Fibroblast of skin of abdomen (primary cell): ENCODE results near the gene CCDC73.
"Not testable (repeated sequence)": the region's sequence is repeated elsewhere in the genome, so short reads cannot be mapped to it uniquely, and the experiment has no call there.

Experiments
- DNase-seq: peaks from one replicate; pipeline ENCODE4 v3.0.0-alpha.2; 2013

CCDC73 gene

DNA sequence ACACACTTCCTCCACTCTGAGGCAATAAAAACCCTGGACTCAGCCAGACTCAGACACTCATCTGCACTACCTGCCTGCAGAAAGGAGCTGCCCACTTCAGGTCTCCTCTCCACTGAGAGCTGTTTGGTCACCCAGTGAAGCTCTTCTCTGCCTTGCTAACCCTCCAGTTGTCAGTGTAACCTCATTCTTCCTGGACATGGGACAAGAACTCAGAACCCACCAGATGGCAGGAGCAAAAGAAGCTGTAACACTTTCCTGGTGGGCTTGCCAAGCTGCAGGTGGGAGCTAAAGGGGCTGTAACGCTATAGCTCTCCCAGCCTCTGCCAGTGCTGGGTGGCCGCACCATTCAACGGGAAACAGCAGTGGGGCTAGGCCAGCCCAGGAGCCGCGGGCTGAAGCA is 89.7 kb downstream of the CCDC73 start:
- no peak for DNase-seq

DNA sequence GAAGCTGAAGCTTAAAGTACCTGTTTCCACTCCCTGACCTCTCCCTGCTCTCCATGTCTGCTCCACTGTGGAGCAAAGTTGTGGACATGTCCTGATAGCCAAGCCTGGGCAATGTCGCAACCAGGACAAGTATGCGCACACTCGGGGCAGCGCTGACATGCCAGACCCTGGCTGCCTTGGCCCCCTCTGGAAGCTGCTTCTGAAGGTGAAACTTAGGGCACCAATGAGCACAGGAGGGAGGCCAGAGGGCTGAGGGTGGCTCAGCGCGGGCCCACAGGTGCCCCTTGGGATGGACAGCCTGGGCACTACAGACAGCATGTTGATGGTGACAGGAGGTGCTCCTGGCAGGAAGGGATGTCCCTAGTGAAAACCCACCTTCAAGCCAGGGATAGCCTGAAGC is 90.2 kb downstream of the CCDC73 start:
- DNase-seq = no peak

DNA sequence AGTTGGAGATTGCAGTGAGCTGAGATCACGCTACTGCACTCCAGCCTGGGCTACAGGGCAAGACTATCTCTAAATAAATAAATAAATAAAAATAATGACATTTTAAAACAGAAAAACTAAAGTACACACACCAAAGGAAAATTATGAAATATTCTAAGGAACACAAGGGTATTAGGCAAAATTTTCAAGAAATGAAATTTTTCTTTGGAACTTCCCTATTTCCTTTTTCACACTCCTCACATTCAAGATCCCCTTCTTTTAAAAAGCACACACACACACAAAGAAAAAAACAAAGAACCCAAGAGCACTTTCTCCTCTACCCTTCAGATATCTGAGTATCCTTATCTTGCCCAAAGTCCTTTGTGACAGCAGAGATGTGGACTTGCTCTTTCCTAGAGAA is 92.8 kb downstream of the CCDC73 start:
- no peak for DNase-seq

DNA sequence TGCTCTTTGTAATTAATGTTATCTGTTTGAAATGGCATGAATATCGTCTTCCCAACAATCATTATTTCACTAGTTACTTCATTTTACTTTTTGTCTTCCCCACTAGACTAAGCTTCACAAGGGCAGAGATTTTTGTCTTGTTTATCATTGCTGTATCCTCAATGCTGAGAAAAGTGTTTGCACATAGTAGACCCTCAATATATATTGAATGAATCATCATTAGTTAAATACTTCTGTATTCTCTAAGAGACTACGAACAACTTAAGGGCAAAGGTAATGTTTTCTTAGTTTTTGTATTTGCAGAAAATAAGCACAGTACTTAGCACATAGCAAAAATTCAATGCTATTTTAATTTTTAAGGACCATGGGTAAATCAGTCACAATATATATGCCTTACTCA is 95.9 kb downstream of the CCDC73 start:
- no peak for DNase-seq

DNA sequence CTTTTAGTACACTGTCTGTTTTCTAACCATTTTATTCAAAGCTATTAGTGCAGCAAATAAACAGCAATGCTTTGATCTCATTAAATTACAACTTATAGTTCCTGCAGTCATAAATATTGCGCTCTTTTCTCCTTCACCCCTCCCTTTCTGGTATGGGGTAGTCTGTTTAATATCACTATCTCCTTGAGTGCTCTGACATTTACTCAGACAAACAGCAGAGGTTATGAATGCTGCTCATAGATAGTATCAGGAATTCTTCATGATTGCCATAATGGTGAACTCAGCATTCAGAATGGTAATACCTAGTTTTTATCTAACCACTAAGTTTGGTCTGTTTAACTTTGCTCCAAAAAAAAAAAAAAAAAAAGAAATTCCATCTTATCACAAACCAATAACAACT is 123.4 kb downstream of the CCDC73 start:
- DNase-seq = no peak

DNA sequence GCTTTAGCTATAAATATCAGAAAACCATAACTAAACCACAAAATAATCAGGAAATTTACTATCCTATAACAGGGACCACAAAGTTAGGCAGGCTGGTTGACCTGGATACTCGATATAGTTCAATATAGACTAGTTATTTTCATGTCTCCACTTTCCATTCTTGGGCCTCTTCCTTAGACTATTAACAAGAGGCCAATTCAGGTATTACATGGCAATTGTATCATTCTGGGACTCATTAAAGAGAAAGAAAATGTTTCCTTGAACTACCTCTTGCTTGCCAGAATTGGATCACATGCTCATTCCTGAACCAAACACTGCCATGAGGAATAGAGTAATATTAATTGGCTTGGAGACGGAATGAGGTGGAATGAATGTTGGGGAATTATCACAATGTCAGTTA is 134.8 kb downstream of the CCDC73 start:
- DNase-seq = peak; percentile 2

DNA sequence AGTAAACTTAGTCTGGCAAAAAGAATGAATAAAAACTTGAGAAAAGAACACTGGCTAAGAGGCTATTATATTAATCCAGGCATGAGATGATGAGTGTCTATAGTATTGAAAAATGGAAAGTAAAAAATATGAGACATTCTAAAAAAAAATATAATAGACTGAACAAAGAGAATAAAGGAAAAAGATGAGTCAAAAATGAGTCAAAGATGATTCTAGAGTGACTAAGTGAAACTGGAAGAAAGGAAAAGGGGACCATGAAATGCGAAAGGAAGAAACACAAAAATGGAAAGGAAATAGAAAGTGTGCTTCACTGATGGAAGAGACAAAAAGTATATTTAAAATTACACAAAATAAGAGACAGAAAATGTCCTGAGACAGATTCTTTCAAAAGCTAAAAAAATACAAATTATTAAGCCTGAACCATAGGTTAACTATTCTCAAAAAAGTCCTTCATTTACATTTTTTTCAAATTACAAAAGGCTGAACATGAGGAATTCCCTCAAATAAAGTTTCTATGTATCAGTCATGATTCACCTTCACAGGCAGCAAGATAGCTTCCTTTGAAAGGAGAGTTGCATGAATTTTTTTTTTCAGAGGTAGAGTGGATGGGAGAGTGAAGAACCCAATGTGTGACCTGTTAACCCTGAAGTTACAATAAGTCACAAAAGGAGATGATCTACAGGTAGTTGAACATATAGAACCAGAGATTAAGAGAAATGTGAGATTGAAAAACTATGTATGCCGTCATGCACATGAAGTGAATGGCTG is 135.6 kb downstream of the CCDC73 start:
- peak; percentile 38 for DNase-seq

DNA sequence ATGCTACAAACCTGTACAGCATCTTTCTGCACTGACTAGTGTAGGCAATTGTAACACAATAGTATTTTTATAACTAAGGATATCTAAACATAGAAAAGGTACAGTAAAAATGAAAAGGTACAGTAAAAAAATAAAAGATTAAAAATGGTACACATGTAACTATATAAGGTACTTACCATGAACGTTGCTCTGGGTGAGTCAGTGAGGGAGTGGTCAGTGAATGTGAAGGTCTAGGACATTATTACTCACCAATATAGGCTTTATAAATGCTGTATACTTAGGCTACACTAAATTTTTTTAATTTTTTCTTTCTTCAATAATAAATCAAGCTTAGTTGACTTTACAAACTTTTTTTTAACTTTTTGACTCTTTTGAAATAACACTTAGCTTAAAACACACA is 150.9 kb downstream of the CCDC73 start:
- peak; percentile 24 for DNase-seq

DNA sequence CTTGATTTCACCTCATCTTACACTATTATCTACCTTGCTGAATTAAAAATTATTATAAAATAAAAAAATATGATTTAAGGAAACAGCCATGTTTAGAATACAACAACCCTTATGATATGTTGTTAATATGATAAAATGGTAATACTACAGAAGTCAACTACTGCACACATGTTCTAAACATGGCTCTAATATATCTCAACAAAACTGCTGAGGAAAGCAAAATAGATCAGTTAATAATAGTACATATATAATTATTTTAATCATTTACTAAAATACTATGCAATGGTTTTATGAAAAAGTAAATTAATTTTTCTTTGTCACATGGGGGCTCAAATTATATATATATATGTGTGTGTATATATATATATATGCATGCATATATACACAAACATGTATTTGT is 153.1 kb downstream of the CCDC73 start:
- no peak for DNase-seq

DNA sequence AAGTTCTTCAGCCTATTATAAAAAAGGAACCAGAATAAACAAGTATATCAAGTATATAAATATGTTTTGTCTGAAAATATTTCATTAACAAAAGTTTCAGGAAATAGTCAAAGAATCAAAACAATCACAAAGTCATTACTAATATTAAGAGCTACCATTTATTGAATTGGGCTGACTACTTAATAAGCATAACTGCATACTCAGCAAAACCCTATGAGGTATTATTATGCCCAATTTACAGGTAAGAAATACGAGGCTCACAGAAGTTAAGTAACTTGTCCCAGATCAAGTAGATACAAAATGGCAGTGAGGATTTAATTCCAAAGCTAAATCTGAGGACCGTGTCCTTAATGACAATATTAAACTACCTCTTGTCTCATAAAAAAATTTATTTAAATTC is 158.6 kb downstream of the CCDC73 start:
- DNase-seq = no peak

DNA sequence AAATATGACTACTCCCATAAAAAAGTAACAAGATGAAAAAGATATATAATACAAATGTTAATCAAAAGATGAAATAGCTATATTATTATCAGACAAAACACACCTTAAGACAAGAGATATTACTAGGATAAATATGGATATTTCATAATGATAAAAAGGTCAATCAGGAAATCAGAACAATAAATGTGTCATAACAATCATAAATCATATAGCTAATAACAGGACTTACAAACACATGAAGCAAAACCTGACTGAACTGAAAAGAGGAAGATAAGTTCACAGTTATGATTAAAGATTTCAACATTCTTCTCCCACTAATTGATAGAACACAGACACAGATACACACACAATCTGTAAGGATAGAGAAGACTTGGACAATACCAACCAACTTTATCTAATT is 163.6 kb downstream of the CCDC73 start:
- no peak for DNase-seq

DNA sequence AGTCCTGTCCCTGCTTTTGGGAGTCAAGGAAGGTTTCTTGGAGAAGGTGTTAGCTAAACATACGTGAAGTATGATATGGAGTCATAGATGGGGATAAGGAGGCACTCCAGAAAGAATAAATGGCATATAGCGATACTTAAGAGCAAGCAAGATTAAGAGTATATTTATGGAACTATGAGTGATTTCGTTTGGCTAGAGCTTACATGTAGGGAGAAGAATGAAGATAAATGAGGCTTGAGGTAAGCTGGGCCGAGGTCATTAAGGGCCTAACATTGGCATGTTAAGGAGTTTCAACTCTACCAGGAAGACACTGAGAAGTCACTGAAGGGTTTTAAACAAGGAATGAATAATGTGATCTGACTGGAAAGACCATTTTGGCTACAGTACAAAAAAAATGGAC is 177.6 kb downstream of the CCDC73 start:
- no peak for DNase-seq

DNA sequence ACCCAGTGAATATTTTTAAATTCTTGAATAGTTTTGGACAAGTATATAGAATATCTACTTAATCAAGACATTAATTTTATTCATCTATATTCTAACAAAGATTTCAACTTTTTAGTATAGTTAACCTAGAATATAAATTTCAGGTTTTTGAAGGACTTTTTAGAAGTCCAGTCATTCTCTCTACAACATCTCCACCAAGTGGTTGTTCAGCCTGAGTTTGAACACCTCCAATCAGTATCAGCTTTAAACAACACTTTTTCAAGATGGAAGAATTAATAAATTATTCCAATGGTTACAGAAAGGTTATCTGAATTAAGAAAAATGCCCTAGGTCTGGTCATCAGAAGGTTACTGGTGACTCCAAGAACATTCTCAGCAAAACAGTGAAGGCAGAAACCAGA is 179.0 kb downstream of the CCDC73 start:
- no peak for DNase-seq

DNA sequence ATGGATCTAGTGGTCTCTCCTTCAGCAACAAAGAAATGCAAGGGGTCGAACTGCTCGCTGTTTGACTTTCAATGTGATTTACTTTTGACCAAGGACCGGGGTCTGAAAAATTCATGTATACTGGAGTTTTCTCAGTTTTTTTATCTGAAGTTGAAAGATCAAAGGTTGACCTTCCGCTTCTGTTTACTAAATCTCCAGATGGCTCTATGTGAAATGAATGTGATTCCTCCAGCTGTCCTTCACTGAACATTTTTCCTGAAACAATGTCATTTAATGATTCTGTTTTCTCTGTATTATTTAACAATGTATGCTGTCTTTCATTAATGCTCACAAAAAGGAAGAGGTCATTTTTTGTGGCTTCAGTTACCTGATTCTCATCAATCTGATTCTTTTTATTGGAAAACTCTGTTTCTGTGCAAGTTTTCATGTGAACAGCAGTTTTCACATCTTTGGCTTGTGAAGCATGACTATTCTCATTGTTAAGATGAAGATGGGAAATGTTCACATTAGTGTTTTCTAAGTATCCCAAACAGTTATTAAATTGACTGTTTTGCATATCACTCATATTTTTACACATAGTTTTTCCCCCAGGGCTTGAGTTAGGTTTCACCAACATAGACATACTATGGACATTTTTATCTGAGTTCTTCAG is 180.8 kb downstream of the CCDC73 start:
- no peak for DNase-seq

DNA sequence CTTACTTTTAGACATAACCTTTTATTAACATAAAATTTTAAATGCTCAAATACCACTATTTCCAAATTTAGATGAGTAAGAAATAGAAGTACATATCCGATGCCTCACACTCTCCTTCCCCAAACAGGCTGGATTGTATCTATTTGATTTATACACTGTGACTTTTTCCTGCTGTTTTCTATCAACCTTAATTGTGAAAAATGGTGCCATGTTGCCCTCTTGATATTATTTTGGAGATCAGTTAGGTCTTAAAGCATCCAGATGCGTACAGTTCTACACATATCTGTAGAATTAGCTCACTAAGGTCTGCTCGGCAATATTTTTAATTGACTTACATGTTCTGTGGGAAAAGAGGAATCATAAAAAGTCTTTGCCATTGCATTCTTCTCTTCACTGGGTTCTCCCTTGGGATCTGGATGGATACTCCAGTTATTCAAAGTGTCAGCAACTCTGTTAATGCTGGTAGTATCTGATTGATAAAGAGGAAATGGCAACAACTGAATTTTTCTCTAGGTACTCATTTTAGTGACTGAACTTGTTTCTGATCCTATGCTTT is 183.6 kb downstream of the CCDC73 start:
- peak; percentile 70 for DNase-seq

DNA sequence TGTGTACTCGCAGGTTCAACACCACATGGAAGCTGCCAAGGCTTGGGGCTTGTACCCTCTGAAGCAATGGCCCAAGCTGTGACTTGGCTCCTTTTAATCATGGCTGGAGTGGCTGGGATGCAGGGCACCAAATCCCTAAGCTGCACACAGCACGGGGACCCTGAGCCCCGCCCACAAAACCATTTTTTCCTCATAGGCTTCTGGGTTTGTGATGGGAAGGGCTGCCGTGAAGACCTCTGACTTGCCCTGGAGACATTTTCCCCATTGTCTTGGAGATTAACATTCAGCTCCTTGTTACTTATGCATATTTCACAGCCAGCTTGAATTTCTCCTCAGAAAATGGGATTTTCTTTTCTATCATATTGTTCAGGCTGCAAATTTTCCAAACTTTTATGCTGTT is 185.6 kb downstream of the CCDC73 start:
- DNase-seq = not testable (repeated sequence)

DNA sequence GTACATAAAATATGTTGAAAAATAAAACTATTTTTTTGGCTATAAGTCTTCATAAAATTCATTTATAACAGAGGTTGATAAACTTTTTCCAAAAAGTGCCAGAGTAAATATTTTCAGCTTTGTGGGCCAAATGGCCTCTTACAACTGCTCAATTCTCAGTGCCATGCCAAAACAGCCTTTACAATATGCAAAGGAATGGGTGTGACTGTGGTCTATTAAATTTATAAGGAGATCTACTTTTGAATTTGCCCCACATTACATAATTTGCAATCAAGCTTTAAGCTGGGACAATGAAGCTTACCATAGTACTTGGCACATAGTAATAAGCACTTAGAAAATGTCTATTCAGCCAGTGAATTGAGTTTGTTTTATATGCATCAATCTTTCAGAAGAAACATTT is 188.2 kb downstream of the CCDC73 start:
- DNase-seq = no peak

DNA sequence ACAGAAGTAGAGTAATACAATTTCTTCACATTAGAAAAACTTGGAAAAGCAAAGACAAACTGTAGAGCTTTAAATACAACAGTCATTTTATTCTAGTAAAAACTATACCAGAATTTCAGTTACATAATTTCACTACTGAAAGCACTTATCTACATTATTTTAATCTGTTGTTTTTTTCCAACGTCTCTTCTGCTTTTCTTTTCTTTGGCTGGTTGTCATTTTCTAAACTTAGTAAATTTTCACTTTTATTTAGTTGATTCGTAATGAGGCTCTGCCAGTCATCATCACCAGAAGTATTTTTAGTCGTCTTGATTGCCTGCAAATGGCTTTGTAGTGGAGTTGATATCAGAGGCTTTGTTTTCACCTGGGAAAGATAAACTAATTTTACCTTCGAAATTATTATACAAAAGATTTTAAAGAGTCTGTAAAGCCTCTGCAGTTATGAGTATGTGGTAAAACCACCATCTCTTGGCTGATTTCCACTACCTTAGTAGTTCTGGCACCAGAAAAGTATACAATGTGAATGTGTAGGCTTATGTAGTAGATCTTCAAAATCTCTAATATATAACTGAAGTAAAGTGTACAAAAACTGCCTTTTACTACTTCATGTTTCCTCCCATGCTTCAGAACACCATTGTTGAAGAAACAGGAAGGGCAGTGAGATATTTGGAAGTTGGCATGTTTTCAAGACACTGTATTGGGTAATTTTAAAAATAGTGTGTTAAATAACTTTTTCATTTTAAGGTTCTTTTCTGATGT is 191.6 kb downstream of the CCDC73 start:
- peak; percentile 11 for DNase-seq

DNA sequence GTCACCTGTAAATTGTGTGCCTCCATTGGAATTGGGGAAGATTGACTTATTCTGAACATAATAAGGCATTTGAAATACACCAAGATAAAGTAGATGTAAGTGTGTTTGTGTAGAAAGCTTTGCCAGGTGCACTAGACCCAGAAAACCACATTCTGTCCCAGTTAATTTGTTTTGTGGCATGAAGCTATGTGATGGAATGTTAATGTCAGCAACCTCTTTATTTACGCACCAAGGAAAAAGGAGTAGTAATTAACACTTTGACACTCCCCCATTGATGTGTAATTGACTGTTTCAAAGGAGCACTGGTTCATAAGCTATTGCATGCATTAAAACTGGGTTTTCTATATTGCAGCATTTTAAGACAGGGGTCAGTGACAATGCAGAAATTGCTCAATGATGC is 196.5 kb downstream of the CCDC73 start:
- no peak for DNase-seq

DNA sequence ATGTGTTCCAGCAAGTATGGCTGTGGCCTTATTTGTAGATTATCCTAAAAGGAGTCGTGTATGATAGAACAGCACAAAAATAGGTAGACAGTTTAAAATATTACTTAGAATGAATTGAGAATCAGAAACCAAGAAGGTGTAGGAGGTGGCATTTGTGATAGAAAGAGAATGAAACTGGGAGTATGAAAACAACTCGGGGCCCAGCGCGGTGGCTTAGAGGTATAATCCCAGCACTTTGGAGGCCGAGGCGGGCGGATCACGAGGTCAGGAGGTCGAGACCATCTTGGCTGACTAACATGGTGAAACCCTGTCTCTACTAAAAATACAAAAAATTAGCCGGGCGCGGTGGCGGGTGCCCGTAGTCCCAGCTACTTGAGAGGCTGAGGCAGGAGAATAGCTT is 198.3 kb downstream of the CCDC73 start:
- DNase-seq = not testable (repeated sequence)

DNA sequence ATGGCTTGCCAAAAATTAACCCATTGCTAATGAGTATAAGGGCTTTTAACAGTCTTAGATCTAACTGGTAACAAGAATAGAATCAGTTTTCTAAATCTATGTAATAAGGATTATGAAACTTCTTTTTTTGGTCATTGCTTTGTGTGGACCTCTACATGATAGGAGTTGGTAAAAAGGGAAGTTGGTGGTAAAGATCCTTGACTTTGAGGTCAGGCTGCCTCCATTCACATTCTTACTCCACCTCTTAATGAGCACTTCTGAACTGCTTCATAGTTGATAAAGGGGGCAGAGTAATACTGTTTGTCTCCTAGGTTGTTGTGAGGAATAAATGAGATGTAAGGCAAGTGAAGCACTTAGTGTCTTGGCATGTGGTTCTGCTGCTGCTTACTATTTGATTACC is 200.2 kb downstream of the CCDC73 start:
- no peak for DNase-seq

DNA sequence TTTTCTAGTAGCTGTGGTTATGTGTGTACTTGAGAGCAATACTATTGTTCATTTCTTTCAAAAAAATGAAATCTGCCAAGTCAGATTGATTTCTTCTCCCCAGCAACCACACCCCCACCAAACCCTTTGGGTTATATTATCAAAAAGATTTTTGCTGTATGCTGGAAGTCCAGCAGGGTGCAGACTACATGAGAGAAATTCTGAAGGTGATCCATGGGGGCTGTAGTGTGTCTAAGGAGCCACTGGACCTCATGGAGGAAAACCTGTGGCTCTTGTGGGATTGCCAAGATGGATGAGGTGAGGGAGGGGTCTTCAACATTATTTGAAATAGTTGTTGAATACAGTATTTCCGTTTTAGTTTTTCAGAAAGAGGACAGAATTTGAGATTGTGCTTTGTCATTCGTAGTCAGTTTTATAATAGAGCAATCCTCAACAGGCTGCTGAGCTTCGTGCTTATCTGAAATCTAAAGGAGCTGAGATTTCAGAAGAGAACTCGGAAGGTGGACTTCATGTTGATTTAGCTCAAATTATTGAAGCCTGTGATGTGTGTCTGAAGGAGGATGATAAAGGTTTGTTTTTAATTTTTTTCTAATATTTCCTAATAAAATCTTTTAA is 207.8 kb downstream of the CCDC73 start:
- no peak for DNase-seq

DNA sequence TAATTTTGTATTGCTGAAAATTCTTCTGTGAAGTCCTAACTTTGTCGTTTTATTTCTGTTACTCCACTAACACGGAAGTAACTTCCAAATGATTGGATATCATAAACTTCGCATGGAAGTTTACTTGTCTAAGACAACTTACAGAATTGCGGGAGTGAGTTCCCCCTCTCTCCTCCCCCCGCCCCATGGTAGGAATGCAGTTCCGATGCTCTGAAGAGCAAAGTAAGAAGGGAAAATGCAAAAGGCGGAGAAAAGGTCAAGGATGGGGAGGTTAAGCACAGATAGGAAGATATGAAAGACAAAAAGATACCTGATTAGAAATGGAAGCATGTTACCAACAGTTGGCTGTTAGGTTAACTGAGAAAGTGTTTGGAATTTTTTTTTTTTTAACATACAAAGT is 209.5 kb downstream of the CCDC73 start:
- no peak for DNase-seq
